A673 (cell line): ENCODE measurements around the gene TMED5. TPM values are rescaled to one million over a fixed set of nuclear protein-coding genes. Genes with fewer than 3 reads are reported as not detected.

ENCODE experiments used
- BruUV-seq: library from RNA; stranded (reverse); fragments of 400-500 nt; replicated peaks from 2 replicates; lab custom pipeline; 2021; lab: Mats Ljungman, UMichigan
- CTCF ChIA-PET: fragments of 300-600 bp; sonication (Branson Sonifier 250); formaldehyde crosslinking; loops from one replicate; lab custom pipeline; 2022; ENCODE audit warnings: antibody characterized with exemption; lab: Charles Lee
- POLR2A ChIA-PET: fragments of 300-600 bp; sonication (Branson Sonifier 250); formaldehyde crosslinking; loops from one replicate; lab custom pipeline; 2022; ENCODE audit warnings: antibody characterized with exemption; ENCODE audit not compliant: low non-redundant PET; lab: Charles Lee
- DNase-seq: peaks from one replicate; pipeline ENCODE4 v3.0.0-alpha.2; 2015; ENCODE audit warnings: low spot score
- H3K27ac ChIP-seq: fragments of 200-600 bp; sonication (generic); 2 replicates; pipeline ENCODE4 v1.5.1; 2016; ENCODE audit warnings: mixed run types, low read depth, mild to moderate bottlenecking, mixed read lengths, antibody characterized with exemption, low read length; ENCODE audit not compliant: poor library complexity, severe bottlenecking
- H3K27me3 ChIP-seq: fragments of 200-600 bp; sonication (generic); replicated peaks from 2 replicates; pipeline ENCODE4 v1.6.1; 2017; ENCODE audit warnings: mixed run types, low read depth, mild to moderate bottlenecking, mixed read lengths, antibody characterized with exemption, low read length; ENCODE audit not compliant: insufficient read depth, poor library complexity
- H3K36me3 ChIP-seq: fragments of 200-600 bp; sonication (generic); 2 replicates; pipeline ENCODE4 v1.6.1; 2016; ENCODE audit warnings: mixed run types, mild to moderate bottlenecking, mixed read lengths, antibody characterized with exemption, low read length; ENCODE audit not compliant: insufficient read depth, poor library complexity, severe bottlenecking
- H3K4me1 ChIP-seq: fragments of 200-600 bp; sonication (generic); 2 replicates; pipeline ENCODE4 v1.6.1; 2017; ENCODE audit warnings: mixed run types, mild to moderate bottlenecking, mixed read lengths, antibody characterized with exemption, low read length; ENCODE audit not compliant: insufficient read depth, poor library complexity, severe bottlenecking
- H3K4me3 ChIP-seq: fragments of 200-600 bp; sonication (generic); 2 replicates; pipeline ENCODE4 v1.5.1; 2016; ENCODE audit warnings: low read depth, mixed run types, mild to moderate bottlenecking, mixed read lengths, low read length; ENCODE audit not compliant: poor library complexity, severe bottlenecking
- H3K9me3 ChIP-seq: fragments of 200-600 bp; sonication (generic); 2 replicates; pipeline ENCODE4 v1.6.1; 2016; ENCODE audit warnings: mixed run types, low read depth, mild to moderate bottlenecking, mixed read lengths, antibody characterized with exemption, low read length; ENCODE audit not compliant: poor library complexity, severe bottlenecking
- EZH2 ChIP-seq: fragments of 200-600 bp; sonication (generic); IDR thresholded peaks from 2 replicates; pipeline ENCODE4 v1.6.1; 2017; ENCODE audit warnings: borderline replicate concordance, low read depth, mild to moderate bottlenecking, mixed read lengths, antibody characterized with exemption, low read length; ENCODE audit not compliant: poor library complexity, severe bottlenecking
- intact Hi-C: fragments of 100-400 bp; cut with micrococcal nuclease; formaldehyde crosslinking; loops from one replicate; pipeline ENCODE4 v1.10.0; 2022; ENCODE audit not compliant: unreplicated experiment
- total RNA-seq: library from RNA; stranded (reverse); gene quantifications from 2 replicates; pipeline ENCODE4 v1.2.3, GENCODE V29; 2021
- TF ChIP-seq, protein P1 (sequence below): fragments of 300-800, 200-600 bp; sonication (generic); conservative IDR thresholded peaks from 2 replicates; pipeline ENCODE4 v1.5.1; 2017; ENCODE audit warnings: low read depth, mild to moderate bottlenecking, antibody characterized with exemption, low read length, moderate library complexity, mixed read lengths

The TMED5 gene
- total RNA-seq, 1 experiment from 2014 or later, result 52.6 TPM

DNA sequence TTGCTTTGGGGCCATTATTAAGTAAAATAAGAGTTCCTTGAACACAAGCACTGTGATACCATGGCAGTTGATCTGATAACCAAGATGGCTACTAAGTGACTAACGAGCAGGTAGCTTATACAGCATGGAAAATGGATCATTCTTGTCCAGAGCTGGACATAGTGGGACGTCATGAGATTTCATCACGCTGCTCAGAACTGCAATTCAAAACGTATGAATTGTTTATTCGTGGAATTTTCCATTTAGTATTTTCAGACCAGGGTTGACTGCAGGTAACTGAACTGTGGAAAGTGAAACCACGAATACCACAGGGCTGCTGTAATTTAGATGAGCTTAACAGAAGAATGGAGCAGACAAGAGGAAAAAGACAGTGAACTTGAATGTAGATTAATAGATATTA is 39.2 kb upstream of the TMED5 start:
- Histone ChIP-seq H3K27ac (no peak overlapping the region), H3K4me1 (no peaks in the 10 kb centered on the region), H3K36me3 (peaks cover 43% of the 10 kb centered on the region), H3K4me3 (no peak overlapping the region), H3K9me3 (no peaks in the 10 kb centered on the region), H3K27me3 (no peaks in the 10 kb centered on the region)
- POLR2A ChIA-PET, result no interaction called here
- DNase-seq, result no peak
- no peak for TF ChIP-seq EZH2
- TF ChIP-seq, protein P1, sequence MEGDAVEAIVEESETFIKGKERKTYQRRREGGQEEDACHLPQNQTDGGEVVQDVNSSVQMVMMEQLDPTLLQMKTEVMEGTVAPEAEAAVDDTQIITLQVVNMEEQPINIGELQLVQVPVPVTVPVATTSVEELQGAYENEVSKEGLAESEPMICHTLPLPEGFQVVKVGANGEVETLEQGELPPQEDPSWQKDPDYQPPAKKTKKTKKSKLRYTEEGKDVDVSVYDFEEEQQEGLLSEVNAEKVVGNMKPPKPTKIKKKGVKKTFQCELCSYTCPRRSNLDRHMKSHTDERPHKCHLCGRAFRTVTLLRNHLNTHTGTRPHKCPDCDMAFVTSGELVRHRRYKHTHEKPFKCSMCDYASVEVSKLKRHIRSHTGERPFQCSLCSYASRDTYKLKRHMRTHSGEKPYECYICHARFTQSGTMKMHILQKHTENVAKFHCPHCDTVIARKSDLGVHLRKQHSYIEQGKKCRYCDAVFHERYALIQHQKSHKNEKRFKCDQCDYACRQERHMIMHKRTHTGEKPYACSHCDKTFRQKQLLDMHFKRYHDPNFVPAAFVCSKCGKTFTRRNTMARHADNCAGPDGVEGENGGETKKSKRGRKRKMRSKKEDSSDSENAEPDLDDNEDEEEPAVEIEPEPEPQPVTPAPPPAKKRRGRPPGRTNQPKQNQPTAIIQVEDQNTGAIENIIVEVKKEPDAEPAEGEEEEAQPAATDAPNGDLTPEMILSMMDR, result no peak
- CTCF ChIA-PET, result no interaction called here
- BruUV-seq, result no TSS peak
- intact Hi-C loops, result no loop called here

DNA sequence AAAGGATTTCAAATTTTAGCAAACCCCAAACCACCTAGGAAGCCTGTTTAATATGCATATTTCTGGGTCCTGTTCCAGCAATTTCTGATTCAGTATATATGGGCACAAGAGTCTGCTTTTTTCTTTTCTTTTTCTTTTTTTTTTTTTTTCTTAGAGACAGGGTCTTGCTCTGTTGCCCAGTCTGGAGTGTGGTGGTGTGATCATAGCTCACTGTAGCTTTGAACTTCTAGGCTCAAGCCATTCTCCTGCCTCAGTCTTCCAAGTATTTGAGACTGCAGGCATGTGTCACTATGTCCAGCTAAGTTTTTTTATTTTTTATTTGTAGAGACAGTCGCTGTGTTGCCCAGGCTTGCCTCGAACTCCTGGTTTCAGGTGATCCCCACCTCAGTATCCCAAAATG is 35.1 kb upstream of the TMED5 start:
- no TSS peak for BruUV-seq
- H3K27ac ChIP-seq, result no peak overlapping the region
- H3K27me3 ChIP-seq, result no peaks in the 10 kb centered on the region
- no peak overlapping the region for H3K4me3 ChIP-seq
- H3K4me1 ChIP-seq, result no peaks in the 10 kb centered on the region
- peaks cover 42% of the 10 kb centered on the region for H3K36me3 ChIP-seq
- TF ChIP-seq EZH2, result no peak
- TF ChIP-seq, protein P1, result no peak
- POLR2A ChIA-PET, result interaction anchor here (0.8 kb wide), 1 partner anchor 659 kb away, joined by 3 read pairs; no protein-coding TSS in a partner anchor
- no peak for DNase-seq
- CTCF ChIA-PET, result no interaction called here
- no peaks in the 10 kb centered on the region for H3K9me3 ChIP-seq
- intact Hi-C loops, result no loop called here

DNA sequence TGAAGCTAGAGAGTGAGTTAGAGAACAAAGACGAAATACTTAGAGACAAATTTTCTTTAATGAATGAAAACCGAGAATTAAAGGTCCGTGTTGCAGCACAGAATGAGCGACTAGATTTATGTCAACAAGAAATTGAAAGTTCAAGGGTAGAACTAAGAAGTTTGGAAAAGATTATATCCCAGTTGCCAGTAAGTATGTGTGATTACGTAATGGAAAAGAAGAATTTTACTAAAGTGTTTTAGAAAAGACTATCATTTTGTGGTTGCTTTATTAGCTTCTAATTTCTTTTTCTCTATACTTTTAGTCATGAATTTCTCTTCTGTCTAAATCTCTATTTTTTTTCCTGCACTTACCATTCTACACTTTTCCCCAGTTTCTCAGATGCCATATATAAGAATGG is 27.0 kb upstream of the TMED5 start:
- peaks cover 33% of the 10 kb centered on the region for H3K36me3 ChIP-seq
- POLR2A ChIA-PET, result no interaction called here
- CTCF ChIA-PET, result no interaction called here

More for the DNA sequence above, 27.0 kb upstream of the TMED5 start:
- DNase-seq, result no peak
- Histone ChIP-seq H3K27ac (no peak overlapping the region), H3K27me3 (no peaks in the 10 kb centered on the region), H3K4me1 (no peaks in the 10 kb centered on the region), H3K9me3 (no peaks in the 10 kb centered on the region), H3K4me3 (no peak overlapping the region)
- no TSS peak for BruUV-seq
- intact Hi-C loops, result no loop called here
- TF ChIP-seq EZH2, result no peak
- TF ChIP-seq, protein P1, result no peak
